ENCODE results near the gene NOPCHAP1.

DNA sequence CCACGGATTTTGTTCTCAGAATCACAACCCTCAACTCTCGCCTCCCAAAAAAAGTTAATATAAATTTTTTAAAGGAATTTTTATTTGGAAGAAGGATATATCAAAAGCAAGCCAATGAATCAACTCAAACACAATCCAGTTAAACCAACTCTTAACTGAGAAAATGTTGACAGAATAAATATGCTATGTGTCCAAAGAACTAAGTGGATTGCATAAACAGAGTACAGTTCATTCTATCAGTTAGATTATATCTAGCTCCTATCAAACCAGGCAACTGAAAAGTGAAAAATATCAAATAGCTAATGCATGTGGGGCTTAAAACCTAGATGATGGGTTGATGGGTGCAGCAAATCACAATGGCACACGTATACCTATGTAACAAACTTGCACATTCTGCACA is 44.7 kb upstream of the NOPCHAP1 start:
- TF ChIP-seq, protein P1, sequence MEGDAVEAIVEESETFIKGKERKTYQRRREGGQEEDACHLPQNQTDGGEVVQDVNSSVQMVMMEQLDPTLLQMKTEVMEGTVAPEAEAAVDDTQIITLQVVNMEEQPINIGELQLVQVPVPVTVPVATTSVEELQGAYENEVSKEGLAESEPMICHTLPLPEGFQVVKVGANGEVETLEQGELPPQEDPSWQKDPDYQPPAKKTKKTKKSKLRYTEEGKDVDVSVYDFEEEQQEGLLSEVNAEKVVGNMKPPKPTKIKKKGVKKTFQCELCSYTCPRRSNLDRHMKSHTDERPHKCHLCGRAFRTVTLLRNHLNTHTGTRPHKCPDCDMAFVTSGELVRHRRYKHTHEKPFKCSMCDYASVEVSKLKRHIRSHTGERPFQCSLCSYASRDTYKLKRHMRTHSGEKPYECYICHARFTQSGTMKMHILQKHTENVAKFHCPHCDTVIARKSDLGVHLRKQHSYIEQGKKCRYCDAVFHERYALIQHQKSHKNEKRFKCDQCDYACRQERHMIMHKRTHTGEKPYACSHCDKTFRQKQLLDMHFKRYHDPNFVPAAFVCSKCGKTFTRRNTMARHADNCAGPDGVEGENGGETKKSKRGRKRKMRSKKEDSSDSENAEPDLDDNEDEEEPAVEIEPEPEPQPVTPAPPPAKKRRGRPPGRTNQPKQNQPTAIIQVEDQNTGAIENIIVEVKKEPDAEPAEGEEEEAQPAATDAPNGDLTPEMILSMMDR (IDR thresholded peaks at IDR 0.05), result no peak
- no peak for TF ChIP-seq POLR2A (IDR thresholded peaks at IDR 0.05)
